A673 (cell line): ENCODE data around the gene URB1.

Source experiments
- EZH2 ChIP-seq: fragments of 200-600 bp; sonication (generic); IDR thresholded peaks from 2 replicates; pipeline ENCODE4 v1.6.1; 2017; ENCODE audit warnings: borderline replicate concordance, low read depth, mild to moderate bottlenecking, mixed read lengths, antibody characterized with exemption, low read length; ENCODE audit not compliant: poor library complexity, severe bottlenecking
- TF ChIP-seq, protein P1 (sequence below): fragments of 300-800, 200-600 bp; sonication (generic); conservative IDR thresholded peaks from 2 replicates; pipeline ENCODE4 v1.5.1; 2017; ENCODE audit warnings: low read depth, mild to moderate bottlenecking, antibody characterized with exemption, low read length, moderate library complexity, mixed read lengths

DNA sequence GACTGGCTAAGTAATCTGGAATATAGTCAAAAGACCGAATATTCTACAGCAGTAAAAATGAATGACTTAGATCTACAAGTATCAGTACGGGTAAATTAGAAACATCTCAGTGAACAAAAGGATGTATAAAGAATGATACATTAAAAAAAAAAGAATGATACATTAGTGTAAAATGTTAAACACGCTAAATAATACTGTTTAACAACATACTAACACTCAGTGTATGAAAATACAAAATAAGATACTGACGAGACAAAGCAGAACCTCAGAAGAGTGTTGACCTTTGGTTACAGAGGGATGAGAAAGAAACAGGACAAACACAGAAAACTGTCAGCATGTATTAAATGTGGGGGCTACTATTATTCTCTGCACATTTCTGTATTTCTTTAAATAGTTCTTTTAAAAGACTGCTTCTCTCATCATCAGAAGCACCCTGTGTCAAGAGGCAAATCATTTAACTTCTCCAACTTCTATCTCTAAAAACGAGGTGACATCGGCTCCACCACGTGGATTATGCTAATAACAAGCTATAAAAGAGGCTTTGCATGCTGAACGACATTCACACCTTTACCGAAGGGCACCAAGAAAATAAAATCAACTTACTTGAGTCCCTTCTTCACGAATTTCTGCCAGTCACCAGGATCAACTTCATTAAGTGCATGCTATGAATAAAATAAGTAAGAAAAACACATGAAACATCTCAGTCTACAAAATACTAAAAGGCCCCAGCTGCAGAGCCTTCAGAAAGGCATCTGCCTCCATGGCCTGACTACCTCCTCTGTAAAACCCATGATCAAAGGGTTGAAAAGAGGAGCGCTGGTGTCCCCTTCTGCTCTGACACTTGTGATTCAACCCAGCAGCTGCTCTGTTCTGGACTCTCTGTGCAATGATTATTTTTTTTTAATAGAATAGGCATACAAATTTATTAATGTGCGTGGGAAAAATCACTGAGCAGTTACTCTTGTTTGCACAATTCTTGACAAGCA lies 51.7 kb downstream of the URB1 start:
- TF ChIP-seq, protein P1, sequence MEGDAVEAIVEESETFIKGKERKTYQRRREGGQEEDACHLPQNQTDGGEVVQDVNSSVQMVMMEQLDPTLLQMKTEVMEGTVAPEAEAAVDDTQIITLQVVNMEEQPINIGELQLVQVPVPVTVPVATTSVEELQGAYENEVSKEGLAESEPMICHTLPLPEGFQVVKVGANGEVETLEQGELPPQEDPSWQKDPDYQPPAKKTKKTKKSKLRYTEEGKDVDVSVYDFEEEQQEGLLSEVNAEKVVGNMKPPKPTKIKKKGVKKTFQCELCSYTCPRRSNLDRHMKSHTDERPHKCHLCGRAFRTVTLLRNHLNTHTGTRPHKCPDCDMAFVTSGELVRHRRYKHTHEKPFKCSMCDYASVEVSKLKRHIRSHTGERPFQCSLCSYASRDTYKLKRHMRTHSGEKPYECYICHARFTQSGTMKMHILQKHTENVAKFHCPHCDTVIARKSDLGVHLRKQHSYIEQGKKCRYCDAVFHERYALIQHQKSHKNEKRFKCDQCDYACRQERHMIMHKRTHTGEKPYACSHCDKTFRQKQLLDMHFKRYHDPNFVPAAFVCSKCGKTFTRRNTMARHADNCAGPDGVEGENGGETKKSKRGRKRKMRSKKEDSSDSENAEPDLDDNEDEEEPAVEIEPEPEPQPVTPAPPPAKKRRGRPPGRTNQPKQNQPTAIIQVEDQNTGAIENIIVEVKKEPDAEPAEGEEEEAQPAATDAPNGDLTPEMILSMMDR, result no peak
- TF ChIP-seq EZH2, result no peak
